Muscle layer of colon (tissue), 2 donors: Measurements from ENCODE around the gene RAB5B.

ENCODE experiments used
- H3K27ac ChIP-seq: one replicate; pipeline ENCODE4 v1.7.0; 2013; ENCODE audit warnings: low read depth, mild to moderate bottlenecking, low read length, moderate library complexity
- H3K27me3 ChIP-seq, 2 donors: one replicate each; pipeline ENCODE4 v1.7.0; 2013; ENCODE audit warnings: low read length in 2 of 2, mild to moderate bottlenecking in 2 of 2; ENCODE audit not compliant: insufficient read depth in 2 of 2, control insufficient read depth in 1 of 2
- H3K36me3 ChIP-seq: one replicate; pipeline ENCODE4 v1.7.0; 2013; ENCODE audit warnings: mild to moderate bottlenecking, low read length; ENCODE audit not compliant: insufficient read depth
- H3K4me1 ChIP-seq: one replicate; pipeline ENCODE4 v1.7.0; 2013; ENCODE audit warnings: mild to moderate bottlenecking, low read length; ENCODE audit not compliant: insufficient read depth
- H3K4me3 ChIP-seq, 2 donors: one replicate each; pipeline ENCODE4 v1.7.0; 2013; ENCODE audit warnings: low read length in 2 of 2, low read depth in 1 of 2, mild to moderate bottlenecking in 1 of 2, moderate library complexity in 1 of 2
- H3K9ac ChIP-seq: one replicate; pipeline ENCODE4 v1.7.0; 2013; ENCODE audit warnings: low read length
- H3K9me3 ChIP-seq: one replicate; pipeline ENCODE4 v1.7.0; 2013; ENCODE audit warnings: mild to moderate bottlenecking, low read length
- donor health status: abdominal sarcoma.
- donor health status: Adenocarcinoma of cecum.

Gene RAB5B

DNA sequence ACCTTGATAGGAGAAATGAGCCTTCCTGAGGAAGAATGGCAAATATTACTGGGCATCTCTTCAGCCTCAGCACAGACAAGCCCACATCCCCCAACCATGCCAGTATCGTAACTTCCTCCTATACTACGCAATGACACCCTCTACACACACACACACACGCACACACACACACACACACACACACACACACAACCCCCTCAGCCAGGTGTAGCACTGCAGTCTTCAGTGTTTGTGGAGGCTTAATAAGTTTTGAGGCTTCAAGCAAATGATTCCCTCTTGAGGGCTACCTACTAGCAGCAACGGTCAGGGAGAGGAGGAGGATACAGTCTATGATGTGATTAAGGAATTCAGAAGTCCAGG is 41.3 kb upstream of the RAB5B start:
- Histone ChIP-seq H3K27ac (peak overlapping the region; percentile 66), H3K9ac (peak overlapping the region; percentile 72), H3K36me3 (no peaks in the 10 kb centered on the region), H3K9me3 (no peaks in the 10 kb centered on the region), H3K4me3 (peak overlapping the region; percentile 53 to 85), H3K4me1 (peaks cover 34% of the 10 kb centered on the region), H3K27me3 (no peaks in the 10 kb centered on the region)

DNA sequence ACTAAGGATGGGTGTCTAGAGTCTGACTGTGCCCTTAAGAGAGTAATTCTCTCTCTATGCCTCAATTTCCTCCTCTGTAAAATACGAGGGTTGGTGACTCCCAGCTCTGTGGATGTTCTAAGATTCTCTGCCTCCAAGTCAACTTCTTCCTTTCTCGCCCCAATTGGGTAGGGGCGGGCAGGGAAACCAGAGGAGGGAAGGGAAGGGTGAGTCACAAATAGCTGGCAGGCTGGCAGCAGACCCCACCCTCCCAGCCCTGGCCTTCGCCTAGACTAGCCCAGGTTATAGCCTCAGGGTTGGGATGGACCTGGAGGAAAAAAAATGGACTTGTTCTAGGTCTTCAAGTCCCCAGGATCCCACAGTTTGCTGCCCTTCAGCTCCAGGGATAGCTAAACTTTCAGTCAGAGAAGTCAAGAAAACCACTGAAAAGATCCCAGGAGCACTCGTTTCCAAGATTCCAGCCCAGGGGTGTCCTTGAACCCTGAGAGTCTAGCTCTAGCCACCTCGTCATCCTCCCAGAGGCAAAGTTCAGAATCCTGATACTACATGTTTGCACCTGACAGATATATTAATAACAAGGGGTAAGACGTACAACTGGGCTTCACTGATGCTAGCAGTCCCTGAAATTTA is 40.6 kb upstream of the RAB5B start:
- H3K4me3 ChIP-seq: no peak overlapping the region
- H3K9me3 ChIP-seq: no peaks in the 10 kb centered on the region
- no peak overlapping the region for H3K27ac ChIP-seq
- H3K4me1 ChIP-seq: peaks cover 31% of the 10 kb centered on the region
- no peak overlapping the region for H3K9ac ChIP-seq
- H3K36me3 ChIP-seq: no peaks in the 10 kb centered on the region
- no peaks in the 10 kb centered on the region for H3K27me3 ChIP-seq

DNA sequence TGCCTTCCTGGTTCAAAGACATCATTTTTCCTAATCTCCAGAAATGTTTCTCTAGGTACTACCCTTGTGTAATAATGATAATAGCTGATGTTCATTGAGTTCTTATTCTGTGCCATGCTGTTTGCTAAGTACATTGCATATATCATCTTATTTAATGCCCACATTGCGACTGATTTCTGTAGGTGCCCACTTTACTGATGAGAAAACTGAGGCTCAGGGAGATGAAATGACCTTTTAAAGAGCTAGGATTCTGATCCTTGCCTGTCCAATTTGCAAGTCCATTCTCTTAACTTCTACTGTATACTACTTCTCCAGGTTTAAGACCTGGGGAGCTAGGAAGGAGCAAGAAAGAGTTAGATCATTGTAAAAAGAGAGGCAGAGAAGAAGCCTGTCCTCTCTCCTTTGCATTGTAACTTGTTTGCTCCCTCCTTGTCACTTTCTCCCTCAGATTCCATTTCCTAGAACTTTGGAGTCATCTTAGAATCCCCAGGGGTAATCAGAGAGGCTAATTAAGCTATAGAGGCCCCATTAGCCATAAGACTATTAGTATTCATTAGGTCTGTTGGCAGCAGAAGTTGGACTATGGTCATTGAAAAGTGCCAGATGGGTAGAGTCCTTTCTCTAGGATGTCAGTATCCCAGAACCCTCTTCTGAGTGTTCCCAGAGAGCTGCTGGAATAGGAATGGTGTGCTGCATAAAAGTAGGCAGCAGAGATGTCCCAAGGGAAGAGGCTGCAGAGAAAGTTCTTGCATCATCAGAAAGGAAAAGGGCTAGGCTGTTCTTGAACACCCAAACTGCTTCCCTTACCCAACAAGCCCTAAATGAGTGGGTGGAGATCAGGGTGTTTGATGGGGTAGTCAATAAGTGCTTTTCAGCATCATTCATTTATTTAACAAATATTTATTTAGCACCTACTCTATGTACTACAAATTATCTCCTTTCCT is 39.8 kb upstream of the RAB5B start:
- no peaks in the 10 kb centered on the region for H3K9me3 ChIP-seq
- no peaks in the 10 kb centered on the region for H3K27me3 ChIP-seq
- peaks cover 24% of the 10 kb centered on the region for H3K4me1 ChIP-seq
- no peak overlapping the region for H3K9ac ChIP-seq
- H3K4me3 ChIP-seq: no peak overlapping the region
- H3K27ac ChIP-seq: no peak overlapping the region
- no peaks in the 10 kb centered on the region for H3K36me3 ChIP-seq

DNA sequence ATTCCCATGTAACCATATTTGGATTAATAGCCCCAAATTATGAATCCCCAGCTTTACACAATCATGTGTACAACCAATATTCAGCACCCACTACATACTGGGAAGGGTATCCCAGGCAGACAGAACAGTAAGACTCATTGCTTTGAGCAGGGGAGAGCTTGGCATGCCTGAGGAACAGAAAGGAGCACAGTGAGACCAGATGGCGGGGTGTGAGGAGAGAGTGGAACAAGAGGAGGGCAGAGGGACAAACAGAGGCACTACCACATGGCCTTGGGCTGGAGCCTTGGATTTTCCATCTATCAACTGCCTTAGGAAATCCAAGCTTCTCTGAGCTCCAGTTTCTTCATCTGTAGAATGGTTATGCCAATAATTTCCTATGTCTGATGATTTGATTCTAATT is 39.1 kb upstream of the RAB5B start:
- Histone ChIP-seq H3K36me3 (no peaks in the 10 kb centered on the region), H3K27ac (no peak overlapping the region), H3K4me1 (peaks cover 20% of the 10 kb centered on the region), H3K4me3 (no peak overlapping the region), H3K27me3 (no peaks in the 10 kb centered on the region), H3K9me3 (no peaks in the 10 kb centered on the region), H3K9ac (no peak overlapping the region)

DNA sequence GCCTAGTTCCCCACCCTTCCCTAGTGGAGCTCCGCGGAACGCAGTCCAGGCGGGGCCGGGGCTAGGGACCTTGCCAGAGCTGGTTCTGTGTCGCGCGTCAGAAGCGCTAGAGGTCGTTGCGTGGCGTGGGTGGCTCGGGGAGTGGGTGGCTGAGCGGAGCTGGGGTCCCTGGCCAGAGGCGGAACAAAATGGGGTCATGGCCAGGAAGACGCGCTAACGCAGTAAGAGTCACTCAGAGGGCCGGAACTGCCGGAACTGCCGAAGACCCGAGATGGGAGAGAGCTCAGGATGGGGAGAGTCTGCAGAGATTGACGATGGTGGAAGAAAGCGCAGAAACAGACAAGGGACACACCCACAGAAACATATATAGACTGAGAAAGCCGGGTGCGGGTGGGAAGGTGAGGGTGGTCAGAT is 38.1 kb upstream of the RAB5B start:
- Histone ChIP-seq H3K9me3 (no peaks in the 10 kb centered on the region), H3K27ac (no peak overlapping the region), H3K27me3 (no peaks in the 10 kb centered on the region), H3K9ac (no peak overlapping the region), H3K4me1 (peaks cover 24% of the 10 kb centered on the region), H3K36me3 (no peaks in the 10 kb centered on the region), H3K4me3 (no peak overlapping the region)

DNA sequence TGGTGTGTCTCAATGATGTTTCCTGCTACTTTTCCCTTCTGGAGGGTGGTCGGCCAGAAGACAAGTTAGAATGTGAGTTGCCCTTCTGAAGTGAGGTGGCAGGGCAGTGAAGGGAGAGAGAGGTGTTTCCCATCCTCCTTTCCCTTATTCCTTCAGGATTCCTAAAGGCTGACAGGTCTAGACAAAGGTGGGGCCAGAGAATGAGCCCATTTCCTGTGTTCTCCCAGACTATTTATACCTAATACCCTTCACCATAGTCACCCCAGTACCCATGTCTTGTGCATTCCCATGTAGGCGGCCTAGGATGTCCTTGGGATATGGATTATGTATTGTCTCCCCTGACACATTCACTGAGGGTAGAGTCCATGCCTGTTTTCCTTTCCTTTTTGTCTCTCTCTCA is 35.9 kb upstream of the RAB5B start:
- no peak overlapping the region for H3K9ac ChIP-seq
- H3K27ac ChIP-seq: no peak overlapping the region
- no peaks in the 10 kb centered on the region for H3K9me3 ChIP-seq
- H3K27me3 ChIP-seq: no peaks in the 10 kb centered on the region
- H3K36me3 ChIP-seq: peaks cover 9% of the 10 kb centered on the region
- H3K4me3 ChIP-seq: no peak overlapping the region
- H3K4me1 ChIP-seq: peaks cover 10% of the 10 kb centered on the region

DNA sequence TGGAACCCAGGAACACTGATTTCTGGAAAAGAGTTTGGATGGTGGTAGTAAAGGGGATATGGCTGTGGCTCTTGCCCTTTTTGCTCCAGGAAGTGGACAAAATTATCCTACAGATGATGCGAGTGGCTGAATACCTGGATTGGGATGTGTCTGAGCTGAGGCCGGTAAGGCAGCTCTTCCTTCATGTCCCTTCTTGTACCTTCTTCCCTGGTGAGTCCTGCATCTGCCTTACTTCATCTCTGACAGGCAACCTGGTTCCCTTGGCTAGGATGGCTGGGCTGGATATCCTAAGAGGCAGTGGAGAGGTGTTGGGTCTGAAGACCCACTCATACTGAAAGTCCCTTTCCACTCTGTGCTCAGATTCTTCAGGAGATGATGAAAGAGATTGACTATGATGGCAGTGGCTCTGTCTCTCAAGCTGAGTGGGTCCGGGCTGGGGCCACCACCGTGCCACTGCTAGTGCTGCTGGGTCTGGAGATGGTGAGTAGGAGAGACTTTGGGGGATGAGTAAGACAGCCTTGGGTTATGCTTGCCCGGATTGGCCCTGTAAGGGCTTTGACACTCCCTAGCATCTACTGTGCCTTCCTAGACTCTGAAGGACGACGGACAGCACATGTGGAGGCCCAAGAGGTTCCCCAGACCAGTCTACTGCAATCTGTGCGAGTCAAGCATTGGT is 34.9 kb upstream of the RAB5B start:
- no peak overlapping the region for H3K9ac ChIP-seq
- no peak overlapping the region for H3K27ac ChIP-seq
- no peaks in the 10 kb centered on the region for H3K27me3 ChIP-seq
- no peaks in the 10 kb centered on the region for H3K9me3 ChIP-seq
- H3K36me3 ChIP-seq: peaks cover 12% of the 10 kb centered on the region
- H3K4me3 ChIP-seq: no peak overlapping the region
- peaks cover 9% of the 10 kb centered on the region for H3K4me1 ChIP-seq

DNA sequence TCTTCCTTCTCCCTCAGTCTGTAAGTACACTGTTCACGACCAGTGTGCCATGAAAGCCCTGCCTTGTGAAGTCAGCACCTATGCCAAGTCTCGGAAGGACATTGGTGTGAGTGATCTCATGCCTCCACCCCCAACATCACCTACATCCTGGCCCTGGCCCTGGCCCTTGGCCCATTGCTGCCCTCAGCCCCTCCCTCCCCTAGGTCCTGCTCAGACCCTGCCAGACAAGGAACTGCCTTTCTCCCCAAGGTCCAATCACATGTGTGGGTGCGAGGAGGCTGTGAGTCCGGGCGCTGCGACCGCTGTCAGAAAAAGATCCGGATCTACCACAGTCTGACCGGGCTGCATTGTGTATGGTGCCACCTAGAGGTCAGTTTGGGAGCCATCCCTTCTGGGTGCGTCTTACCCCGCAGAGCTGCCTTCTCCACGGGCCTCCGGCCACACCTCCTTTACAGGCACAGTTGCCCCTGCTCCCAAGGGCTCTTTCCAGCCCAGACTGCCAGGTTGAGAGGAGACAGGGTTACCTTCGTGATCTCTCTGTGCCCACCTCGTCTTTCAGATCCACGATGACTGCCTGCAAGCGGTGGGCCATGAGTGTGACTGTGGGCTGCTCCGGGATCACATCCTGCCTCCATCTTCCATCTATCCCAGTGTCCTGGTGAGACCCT is 33.7 kb upstream of the RAB5B start:
- Histone ChIP-seq H3K36me3 (peaks cover 15% of the 10 kb centered on the region), H3K4me1 (peaks cover 9% of the 10 kb centered on the region), H3K9me3 (no peaks in the 10 kb centered on the region), H3K27ac (peak overlapping the region; percentile 6), H3K27me3 (no peaks in the 10 kb centered on the region), H3K4me3 (peak overlapping the region; percentile 1 to 29), H3K9ac (no peak overlapping the region)

DNA sequence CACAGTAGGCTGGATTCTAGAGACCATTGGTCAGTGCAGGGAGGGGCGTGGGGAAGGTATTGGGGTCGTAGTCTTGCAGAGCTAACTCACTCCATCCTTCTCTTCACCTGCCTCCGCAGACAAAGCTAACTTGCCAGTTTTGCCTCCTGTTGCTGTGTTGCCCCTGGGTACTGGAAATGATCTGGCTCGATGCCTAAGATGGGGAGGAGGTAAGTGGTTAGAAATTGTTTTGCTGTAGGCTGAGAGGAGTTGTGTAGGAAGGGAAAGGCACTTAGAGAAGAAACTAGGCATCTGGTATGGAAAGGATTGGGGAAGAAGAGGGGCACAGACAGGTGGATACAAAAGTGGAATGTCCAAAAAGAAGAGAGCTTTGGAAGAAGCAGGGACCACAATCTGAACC is 31.8 kb upstream of the RAB5B start:
- Histone ChIP-seq H3K9ac (no peak overlapping the region), H3K4me3 (no peak overlapping the region), H3K9me3 (no peaks in the 10 kb centered on the region), H3K27me3 (no peaks in the 10 kb centered on the region), H3K4me1 (peaks cover 9% of the 10 kb centered on the region), H3K27ac (no peak overlapping the region), H3K36me3 (peaks cover 15% of the 10 kb centered on the region)

DNA sequence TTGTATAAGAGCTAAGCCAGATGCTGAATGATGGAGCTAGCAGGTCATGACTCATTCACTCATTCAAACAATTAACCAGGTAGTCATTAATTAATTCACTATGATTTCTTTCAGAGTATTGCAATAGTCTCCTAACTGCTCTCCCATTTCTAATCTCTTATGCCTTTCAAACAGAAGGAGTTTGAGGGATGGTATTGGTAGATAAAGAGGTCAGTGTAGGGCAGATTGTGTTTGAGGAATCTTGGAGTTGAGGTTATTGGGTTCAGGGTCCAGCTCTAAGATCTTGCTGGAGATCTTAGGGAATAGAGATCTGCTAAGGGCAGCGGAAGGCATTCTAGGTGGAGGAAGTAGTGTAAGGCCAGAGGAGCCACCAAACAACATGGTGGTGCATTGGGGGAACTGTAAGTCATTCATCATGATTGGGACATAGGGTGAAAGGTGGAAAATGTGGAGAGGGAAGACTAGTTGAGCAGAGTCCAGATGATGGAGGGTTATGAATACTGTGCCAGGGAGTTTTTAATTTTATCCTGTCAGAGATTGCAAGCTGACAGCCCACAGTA is 31.2 kb upstream of the RAB5B start:
- Histone ChIP-seq H3K27me3 (no peaks in the 10 kb centered on the region), H3K27ac (no peak overlapping the region), H3K9me3 (no peaks in the 10 kb centered on the region), H3K4me3 (no peak overlapping the region), H3K9ac (no peak overlapping the region), H3K36me3 (peaks cover 15% of the 10 kb centered on the region), H3K4me1 (peaks cover 9% of the 10 kb centered on the region)

DNA sequence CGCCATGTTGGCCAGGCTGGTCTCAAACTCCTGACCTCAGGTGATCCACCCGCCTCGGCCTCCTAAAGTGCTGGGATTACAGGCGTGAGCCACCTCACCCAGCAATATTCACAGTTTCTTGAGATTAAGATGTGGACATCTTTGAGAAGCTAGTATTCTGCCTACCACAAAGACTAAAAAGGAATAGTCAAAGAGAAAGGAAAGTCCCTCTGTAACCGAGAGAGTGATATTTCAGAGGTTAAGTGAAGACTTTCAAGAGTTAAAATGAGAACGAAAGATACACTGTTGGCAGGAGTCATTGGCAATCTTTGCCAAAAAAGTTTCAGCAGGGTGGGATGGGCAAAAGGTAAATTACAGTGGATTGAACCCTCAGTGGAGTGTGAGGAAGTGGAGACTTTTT is 27.3 kb upstream of the RAB5B start:
- H3K9me3 ChIP-seq: no peaks in the 10 kb centered on the region
- no peaks in the 10 kb centered on the region for H3K27me3 ChIP-seq
- H3K27ac ChIP-seq: no peak overlapping the region
- no peaks in the 10 kb centered on the region for H3K4me1 ChIP-seq
- no peak overlapping the region for H3K9ac ChIP-seq
- peaks cover 18% of the 10 kb centered on the region for H3K36me3 ChIP-seq
- H3K4me3 ChIP-seq: no peak overlapping the region
